ENCODE data around the gene TNFRSF6B. TPM values are rescaled to one million over a fixed set of nuclear protein-coding genes. Genes with fewer than 3 reads are reported as not detected.
A peak's percentile ranks its signal among the peaks of the same experiment; 100 is the strongest.

The TNFRSF6B gene
- total RNA-seq, 1 donor from 2014 or later, result not detected

DNA sequence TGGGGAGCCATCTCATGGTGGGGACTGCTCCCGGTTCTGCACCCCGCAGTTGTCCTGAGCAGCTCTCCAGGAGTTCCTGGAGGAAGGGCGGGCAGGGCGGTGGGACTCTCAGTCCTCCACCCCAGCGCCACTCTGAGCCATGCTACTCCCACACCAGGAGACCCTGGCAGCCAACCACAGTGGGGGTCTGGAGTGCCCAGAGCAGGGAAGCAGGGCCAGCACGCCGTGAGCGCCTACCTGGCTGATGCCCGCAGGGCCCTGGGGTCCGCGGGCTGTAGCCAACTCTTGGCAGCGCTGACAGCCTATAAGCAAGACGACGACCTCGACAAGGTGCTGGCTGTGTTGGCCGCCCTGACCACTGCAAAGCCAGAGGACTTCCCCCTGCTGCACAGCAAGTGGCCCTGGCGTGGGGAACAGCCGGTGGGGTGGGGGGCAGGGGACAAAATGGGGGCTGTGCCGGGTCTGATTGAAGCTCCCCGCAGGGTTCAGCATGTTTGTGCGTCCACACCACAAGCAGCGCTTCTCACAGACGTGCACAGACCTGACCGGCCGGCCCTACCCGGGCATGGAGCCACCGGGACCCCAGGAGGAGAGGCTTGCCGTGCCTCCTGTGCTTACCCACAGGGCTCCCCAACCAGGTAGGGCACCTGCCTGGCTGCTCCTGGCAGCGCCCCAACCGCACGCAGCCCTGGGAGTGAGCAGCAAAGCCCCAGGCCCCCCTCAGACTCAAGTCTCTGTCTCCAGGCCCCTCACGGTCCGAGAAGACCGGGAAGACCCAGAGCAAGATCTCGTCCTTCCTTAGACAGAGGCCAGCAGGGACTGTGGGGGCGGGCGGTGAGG is 1.6 kb upstream of the TNFRSF6B start:
- Mint-ChIP-seq H3K4me1 (no peaks in the 10 kb centered on the region), H3K4me3 (no peak overlapping the region), H3K9me3 (no peaks in the 10 kb centered on the region), H3K36me3 (ENCODE audit: low read depth) (peaks cover 5% of the 10 kb centered on the region), H3K27me3 (ENCODE audit: low read depth) (peaks cover 9% of the 10 kb centered on the region), H3K27ac (ENCODE audit: unreplicated experiment) (no peak overlapping the region)
- TF ChIP-seq, protein P1, sequence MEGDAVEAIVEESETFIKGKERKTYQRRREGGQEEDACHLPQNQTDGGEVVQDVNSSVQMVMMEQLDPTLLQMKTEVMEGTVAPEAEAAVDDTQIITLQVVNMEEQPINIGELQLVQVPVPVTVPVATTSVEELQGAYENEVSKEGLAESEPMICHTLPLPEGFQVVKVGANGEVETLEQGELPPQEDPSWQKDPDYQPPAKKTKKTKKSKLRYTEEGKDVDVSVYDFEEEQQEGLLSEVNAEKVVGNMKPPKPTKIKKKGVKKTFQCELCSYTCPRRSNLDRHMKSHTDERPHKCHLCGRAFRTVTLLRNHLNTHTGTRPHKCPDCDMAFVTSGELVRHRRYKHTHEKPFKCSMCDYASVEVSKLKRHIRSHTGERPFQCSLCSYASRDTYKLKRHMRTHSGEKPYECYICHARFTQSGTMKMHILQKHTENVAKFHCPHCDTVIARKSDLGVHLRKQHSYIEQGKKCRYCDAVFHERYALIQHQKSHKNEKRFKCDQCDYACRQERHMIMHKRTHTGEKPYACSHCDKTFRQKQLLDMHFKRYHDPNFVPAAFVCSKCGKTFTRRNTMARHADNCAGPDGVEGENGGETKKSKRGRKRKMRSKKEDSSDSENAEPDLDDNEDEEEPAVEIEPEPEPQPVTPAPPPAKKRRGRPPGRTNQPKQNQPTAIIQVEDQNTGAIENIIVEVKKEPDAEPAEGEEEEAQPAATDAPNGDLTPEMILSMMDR (conservative IDR thresholded peaks at IDR 0.05), result no peak
- no peak for DNase-seq (ENCODE audit: low read depth, low spot score)

DNA sequence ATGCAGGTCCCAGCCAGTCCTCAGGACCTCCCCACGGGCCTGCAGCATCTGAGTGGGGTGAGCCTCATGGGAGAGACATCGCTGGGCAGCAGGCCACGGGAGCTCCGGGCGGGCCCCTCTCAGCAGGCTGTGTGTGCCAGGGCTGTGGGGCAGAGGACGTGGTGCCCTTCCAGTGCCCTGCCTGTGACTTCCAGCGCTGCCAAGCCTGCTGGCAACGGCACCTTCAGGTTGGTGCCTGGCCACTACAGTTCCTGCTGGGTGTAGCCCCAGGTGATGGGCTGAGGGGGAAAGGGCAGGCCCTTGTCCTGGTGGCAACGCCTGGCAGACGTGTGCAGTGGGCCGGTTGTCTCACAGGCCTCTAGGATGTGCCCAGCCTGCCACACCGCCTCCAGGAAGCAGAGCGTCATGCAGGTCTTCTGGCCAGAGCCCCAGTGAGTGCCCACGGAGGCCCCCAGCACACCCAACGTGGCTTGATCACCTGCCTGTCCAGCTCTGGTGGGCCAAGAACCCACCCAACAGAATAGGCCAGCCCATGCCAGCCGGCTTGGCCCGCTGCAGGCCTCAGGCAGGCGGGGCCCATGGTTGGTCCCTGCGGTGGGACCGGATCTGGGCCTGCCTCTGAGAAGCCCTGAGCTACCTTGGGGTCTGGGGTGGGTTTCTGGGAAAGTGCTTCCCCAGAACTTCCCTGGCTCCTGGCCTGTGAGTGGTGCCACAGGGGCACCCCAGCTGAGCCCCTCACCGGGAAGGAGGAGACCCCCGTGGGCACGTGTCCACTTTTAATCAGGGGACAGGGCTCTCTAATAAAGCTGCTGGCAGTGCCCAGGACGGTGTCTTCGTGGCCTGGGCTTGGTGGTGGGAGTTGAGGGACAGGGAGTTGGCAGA is 787 bp upstream of the TNFRSF6B start:
- peak overlapping the region; percentile 31 for H3K4me3 Mint-ChIP-seq
- no peak overlapping the region for H3K27ac Mint-ChIP-seq (ENCODE audit: unreplicated experiment)
- peaks cover 5% of the 10 kb centered on the region for H3K36me3 Mint-ChIP-seq (ENCODE audit: low read depth)
- no peak for DNase-seq (ENCODE audit: low read depth, low spot score)
- TF ChIP-seq, protein P1 (conservative IDR thresholded peaks at IDR 0.05), result no peak
- H3K4me1 Mint-ChIP-seq, result no peaks in the 10 kb centered on the region
- no peaks in the 10 kb centered on the region for H3K9me3 Mint-ChIP-seq
- peaks cover 13% of the 10 kb centered on the region for H3K27me3 Mint-ChIP-seq (ENCODE audit: low read depth)

DNA sequence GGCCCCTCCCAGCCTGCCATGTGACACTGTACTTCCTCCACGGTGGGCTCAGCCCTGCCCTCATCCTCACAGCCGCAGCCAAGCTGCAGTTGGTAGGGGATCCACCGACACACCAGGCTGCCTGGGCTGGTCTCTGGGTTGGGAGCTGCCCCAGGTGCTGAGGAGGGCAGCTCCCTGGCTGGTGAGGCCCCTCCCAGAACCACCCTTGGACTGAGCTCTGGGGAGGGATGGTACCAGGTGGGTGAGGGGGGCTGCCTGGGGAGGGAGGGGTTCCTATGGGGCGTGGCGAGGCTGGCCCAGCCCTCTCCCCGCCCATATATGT is 185 bp upstream of the TNFRSF6B start:
- no peak for DNase-seq (ENCODE audit: low read depth, low spot score)
- H3K4me1 Mint-ChIP-seq, result no peaks in the 10 kb centered on the region
- H3K36me3 Mint-ChIP-seq (ENCODE audit: low read depth), result peaks cover 5% of the 10 kb centered on the region
- TF ChIP-seq, protein P1 (conservative IDR thresholded peaks at IDR 0.05), result no peak
- no peak overlapping the region for H3K27ac Mint-ChIP-seq (ENCODE audit: unreplicated experiment)
- no peaks in the 10 kb centered on the region for H3K9me3 Mint-ChIP-seq
- H3K4me3 Mint-ChIP-seq, result peak overlapping the region; percentile 31
- peaks cover 13% of the 10 kb centered on the region for H3K27me3 Mint-ChIP-seq (ENCODE audit: low read depth)

DNA sequence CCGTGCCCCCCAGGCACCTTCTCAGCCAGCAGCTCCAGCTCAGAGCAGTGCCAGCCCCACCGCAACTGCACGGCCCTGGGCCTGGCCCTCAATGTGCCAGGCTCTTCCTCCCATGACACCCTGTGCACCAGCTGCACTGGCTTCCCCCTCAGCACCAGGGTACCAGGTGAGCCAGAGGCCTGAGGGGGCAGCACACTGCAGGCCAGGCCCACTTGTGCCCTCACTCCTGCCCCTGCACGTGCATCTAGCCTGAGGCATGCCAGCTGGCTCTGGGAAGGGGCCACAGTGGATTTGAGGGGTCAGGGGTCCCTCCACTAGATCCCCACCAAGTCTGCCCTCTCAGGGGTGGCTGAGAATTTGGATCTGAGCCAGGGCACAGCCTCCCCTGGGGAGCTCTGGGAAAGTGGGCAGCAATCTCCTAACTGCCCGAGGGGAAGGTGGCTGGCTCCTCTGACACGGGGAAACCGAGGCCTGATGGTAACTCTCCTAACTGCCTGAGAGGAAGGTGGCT is 960 bp downstream of the TNFRSF6B start:
- no peaks in the 10 kb centered on the region for H3K9me3 Mint-ChIP-seq
- DNase-seq (ENCODE audit: low read depth, low spot score), result no peak
- no peak overlapping the region for H3K27ac Mint-ChIP-seq (ENCODE audit: unreplicated experiment)
- H3K27me3 Mint-ChIP-seq (ENCODE audit: low read depth), result peaks cover 12% of the 10 kb centered on the region
- no peak overlapping the region for H3K4me3 Mint-ChIP-seq
- TF ChIP-seq, protein P1 (conservative IDR thresholded peaks at IDR 0.05), result no peak
- no peaks in the 10 kb centered on the region for H3K4me1 Mint-ChIP-seq
- peaks cover 5% of the 10 kb centered on the region for H3K36me3 Mint-ChIP-seq (ENCODE audit: low read depth)

DNA sequence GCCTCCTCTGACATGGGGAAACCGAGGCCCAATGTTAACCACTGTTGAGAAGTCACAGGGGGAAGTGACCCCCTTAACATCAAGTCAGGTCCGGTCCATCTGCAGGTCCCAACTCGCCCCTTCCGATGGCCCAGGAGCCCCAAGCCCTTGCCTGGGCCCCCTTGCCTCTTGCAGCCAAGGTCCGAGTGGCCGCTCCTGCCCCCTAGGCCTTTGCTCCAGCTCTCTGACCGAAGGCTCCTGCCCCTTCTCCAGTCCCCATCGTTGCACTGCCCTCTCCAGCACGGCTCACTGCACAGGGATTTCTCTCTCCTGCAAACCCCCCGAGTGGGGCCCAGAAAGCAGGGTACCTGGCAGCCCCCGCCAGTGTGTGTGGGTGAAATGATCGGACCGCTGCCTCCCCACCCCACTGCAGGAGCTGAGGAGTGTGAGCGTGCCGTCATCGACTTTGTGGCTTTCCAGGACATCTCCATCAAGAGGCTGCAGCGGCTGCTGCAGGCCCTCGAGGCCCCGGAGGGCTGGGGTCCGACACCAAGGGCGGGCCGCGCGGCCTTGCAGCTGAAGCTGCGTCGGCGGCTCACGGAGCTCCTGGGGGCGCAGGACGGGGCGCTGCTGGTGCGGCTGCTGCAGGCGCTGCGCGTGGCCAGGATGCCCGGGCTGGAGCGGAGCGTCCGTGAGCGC is 1.6 kb downstream of the TNFRSF6B start:
- H3K4me1 Mint-ChIP-seq, result no peaks in the 10 kb centered on the region
- DNase-seq (ENCODE audit: low read depth, low spot score), result no peak
- H3K9me3 Mint-ChIP-seq, result no peaks in the 10 kb centered on the region
- H3K27me3 Mint-ChIP-seq (ENCODE audit: low read depth), result peaks cover 10% of the 10 kb centered on the region
- TF ChIP-seq, protein P1 (conservative IDR thresholded peaks at IDR 0.05), result no peak
- H3K4me3 Mint-ChIP-seq, result peak overlapping the region; percentile 79
- H3K27ac Mint-ChIP-seq (ENCODE audit: unreplicated experiment), result no peak overlapping the region
- H3K36me3 Mint-ChIP-seq (ENCODE audit: low read depth), result peaks cover 3% of the 10 kb centered on the region

Data from neural crest cell (in vitro differentiated cells).